Measurements from ENCODE around the gene WDR5. TPM values are rescaled to one million over a fixed set of nuclear protein-coding genes. Genes with fewer than 3 reads are reported as not detected.

WDR5 gene
- total RNA-seq, 4 donors from 2014 or later, result 15.4 to 26.8 (median 23.1) TPM

DNA sequence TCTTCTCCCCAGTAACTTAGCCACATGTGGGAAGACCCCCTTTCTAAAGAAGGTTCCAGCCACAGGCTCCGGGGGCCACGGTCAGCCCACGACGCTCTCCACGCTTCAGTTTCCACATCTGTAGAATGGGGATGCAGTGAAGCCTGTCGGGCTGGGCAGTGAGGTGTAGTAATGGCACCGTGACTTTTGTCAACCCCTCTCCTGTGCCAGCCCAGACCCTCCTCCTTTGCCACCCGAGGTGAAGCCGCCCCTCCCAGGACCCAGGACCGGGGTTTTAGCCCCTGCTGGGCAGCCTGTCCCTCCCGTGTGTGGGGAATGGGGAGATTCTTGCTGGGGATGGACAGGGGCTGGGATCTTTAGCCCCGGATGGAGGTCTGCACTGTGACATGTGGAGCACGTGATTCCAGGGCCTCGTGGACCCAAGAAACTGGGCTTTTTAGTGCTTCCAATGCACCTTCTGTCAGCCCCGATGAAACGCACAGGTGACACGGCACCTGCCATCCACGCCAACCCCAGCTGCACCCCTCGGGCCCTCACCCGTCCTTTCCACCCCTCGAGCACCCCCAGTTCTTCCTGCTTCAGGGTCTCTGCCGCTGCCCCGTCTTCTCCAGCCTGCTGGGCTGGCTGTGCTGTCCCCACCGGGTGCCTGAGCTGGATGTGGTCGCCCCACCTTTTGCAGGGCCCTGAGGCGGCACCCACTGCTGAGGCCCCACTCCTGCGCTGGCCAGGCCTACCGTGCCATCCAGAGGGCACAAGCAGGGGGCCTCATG lies 41.9 kb downstream of the WDR5 start:
- WGBS, 2 donors, result 53 to 75% methylated on average over 2 to 22 of the region's 28 CpGs
- Histone ChIP-seq H3K4me1 (peaks cover 10 to 32% (median 18%) of the 10 kb centered on the region in 3 donors), H3K4me3 (no peak overlapping the region), H3K36me3 (no peaks in the 10 kb centered on the region), H3K27ac (no peak overlapping the region), H3K9me3 (no peaks in the 10 kb centered on the region), H3K27me3 (peaks cover 0 to 72% (median 0%) of the 10 kb centered on the region in 4 donors)
- TF ChIP-seq, protein P1, sequence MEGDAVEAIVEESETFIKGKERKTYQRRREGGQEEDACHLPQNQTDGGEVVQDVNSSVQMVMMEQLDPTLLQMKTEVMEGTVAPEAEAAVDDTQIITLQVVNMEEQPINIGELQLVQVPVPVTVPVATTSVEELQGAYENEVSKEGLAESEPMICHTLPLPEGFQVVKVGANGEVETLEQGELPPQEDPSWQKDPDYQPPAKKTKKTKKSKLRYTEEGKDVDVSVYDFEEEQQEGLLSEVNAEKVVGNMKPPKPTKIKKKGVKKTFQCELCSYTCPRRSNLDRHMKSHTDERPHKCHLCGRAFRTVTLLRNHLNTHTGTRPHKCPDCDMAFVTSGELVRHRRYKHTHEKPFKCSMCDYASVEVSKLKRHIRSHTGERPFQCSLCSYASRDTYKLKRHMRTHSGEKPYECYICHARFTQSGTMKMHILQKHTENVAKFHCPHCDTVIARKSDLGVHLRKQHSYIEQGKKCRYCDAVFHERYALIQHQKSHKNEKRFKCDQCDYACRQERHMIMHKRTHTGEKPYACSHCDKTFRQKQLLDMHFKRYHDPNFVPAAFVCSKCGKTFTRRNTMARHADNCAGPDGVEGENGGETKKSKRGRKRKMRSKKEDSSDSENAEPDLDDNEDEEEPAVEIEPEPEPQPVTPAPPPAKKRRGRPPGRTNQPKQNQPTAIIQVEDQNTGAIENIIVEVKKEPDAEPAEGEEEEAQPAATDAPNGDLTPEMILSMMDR (IDR thresholded peaks at IDR 0.05), result no peak
- TF ChIP-seq POLR2A (IDR thresholded peaks at IDR 0.05), result no peak
- intact Hi-C loops (cut with DNase I), result no loop called here
- no peak for DNase-seq

DNA sequence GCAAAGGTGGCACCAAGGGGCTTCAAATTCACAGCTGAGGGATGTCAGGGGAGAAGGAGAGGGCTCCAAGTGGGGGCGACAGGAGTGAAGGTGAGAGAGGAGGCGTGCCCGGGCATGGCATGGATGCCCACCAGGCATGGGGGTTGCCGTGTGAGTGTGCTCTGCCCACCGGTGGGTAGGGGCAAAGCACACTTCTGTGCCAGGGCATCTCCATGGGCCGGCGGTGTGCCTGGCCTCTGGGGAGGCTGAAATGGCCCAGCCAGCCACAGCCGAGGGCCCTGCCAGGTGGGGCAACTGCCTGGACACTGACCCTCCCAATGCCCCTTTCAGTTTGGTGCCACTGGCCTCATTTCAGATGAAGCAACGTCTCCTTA lies 42.5 kb downstream of the WDR5 start:
- H3K36me3 ChIP-seq, result no peaks in the 10 kb centered on the region
- no peak for DNase-seq
- H3K27me3 ChIP-seq, result peaks cover 0 to 72% (median 0%) of the 10 kb centered on the region in 4 donors
- H3K9me3 ChIP-seq, result no peaks in the 10 kb centered on the region
- no peak overlapping the region for H3K27ac ChIP-seq
- 82% methylated on average over 6 of the region's 9 CpGs; no CpG with 5 or more reads in 1 of the 2 donors for WGBS, 2 donors
- TF ChIP-seq, protein P1 (IDR thresholded peaks at IDR 0.05), result no peak
- no peak for TF ChIP-seq POLR2A (IDR thresholded peaks at IDR 0.05)
- intact Hi-C loops (cut with DNase I), result no loop called here
- peaks cover 10 to 32% (median 18%) of the 10 kb centered on the region in 3 donors for H3K4me1 ChIP-seq
- no peak overlapping the region for H3K4me3 ChIP-seq

DNA sequence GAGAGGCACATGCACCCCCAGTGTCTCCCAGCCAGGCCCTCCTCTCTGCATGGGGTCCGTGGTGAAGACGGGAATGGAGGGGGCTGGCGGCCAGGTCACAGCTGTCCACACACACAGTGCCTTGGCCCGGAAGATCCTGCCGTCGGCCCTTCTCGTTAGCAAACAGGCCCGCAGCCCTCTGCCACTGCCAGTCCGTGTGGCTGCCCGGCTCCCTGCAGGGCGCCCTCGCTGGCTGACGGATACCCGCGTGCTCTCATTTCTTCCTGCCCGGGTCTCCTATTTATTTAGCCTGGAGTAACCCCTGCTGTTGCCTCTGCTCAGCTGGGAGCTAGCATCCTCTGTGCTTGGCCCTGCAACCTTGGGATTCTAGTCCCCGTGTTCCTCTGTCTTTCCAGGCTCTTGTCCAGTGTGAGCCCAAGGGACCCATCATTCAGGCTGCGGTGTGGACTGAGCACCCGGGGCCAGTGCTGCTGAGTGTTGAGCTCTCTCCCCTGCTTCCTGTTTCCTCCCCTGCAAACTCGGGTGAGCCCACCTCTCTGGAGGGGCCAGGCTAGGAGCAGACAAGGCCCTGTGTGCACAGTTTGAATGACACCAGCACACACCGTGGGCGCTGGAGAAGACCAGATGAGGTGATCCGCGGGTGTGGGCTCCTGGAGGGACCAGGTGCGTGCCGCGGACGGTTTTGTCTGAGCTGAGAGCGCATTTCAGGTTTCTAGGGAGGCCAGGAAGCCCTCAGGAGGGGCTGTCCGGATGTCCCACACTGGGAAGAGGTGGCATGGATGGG lies 43.1 kb downstream of the WDR5 start:
- Histone ChIP-seq H3K9me3 (no peaks in the 10 kb centered on the region), H3K4me3 (no peak overlapping the region), H3K36me3 (no peaks in the 10 kb centered on the region), H3K27me3 (peaks cover 0 to 67% (median 0%) of the 10 kb centered on the region in 4 donors), H3K27ac (no peak overlapping the region), H3K4me1 (peaks cover 10 to 32% (median 18%) of the 10 kb centered on the region in 3 donors)
- 41 to 56% methylated on average over 13 to 20 of the region's 30 CpGs for WGBS, 2 donors
- TF ChIP-seq, protein P1 (IDR thresholded peaks at IDR 0.05), result no peak
- TF ChIP-seq POLR2A (IDR thresholded peaks at IDR 0.05), result no peak
- intact Hi-C loops (cut with DNase I), result no loop called here
- DNase-seq, result no peak

DNA sequence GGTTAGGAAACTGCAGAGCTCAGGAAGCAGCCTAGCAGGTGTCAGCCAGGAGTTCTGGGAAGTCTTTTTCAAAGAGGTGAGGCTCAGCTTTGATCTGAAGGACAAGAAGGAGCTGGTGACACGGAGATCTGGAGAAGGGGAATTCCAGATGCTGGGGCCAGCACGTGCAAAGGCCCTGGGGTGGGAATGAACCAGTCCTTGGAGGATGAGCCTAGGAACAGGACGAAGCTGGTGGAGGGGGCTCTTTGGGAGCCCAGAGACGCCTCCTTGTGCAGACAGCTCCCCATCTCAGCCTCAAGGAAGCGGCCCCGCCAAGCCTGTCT lies 43.7 kb downstream of the WDR5 start:
- H3K36me3 ChIP-seq, result no peaks in the 10 kb centered on the region
- peaks cover 10 to 27% (median 18%) of the 10 kb centered on the region in 3 donors for H3K4me1 ChIP-seq
- no peaks in the 10 kb centered on the region for H3K9me3 ChIP-seq
- intact Hi-C loops (cut with DNase I), result no loop called here
- H3K27me3 ChIP-seq, result peaks cover 0 to 61% (median 0%) of the 10 kb centered on the region in 4 donors
- WGBS, 2 donors, result 53 to 69% methylated on average over 5 to 6 of the region's 6 CpGs
- no peak overlapping the region for H3K4me3 ChIP-seq
- TF ChIP-seq POLR2A (IDR thresholded peaks at IDR 0.05), result no peak
- TF ChIP-seq, protein P1 (IDR thresholded peaks at IDR 0.05), result no peak
- H3K27ac ChIP-seq, result no peak overlapping the region
- no peak for DNase-seq

Data from esophagus squamous epithelium (tissue), 5 donors.